Fibroblast of peridontal ligament (primary cell): ENCODE measurements around the gene SH3D19.
"Not testable (repeated sequence)": the region's sequence is repeated elsewhere in the genome, so short reads cannot be mapped to it uniquely, and the experiment has no call there.

ENCODE experiments used
- DNase-seq: peaks from one replicate; pipeline ENCODE4 v3.0.0-alpha.2; 2010; ENCODE audit errors: extremely low read depth

SH3D19 gene

GRCh38 chr4:151098979-151099228 is 226.5 kb downstream of the SH3D19 start:
- no peak for DNase-seq

DNA sequence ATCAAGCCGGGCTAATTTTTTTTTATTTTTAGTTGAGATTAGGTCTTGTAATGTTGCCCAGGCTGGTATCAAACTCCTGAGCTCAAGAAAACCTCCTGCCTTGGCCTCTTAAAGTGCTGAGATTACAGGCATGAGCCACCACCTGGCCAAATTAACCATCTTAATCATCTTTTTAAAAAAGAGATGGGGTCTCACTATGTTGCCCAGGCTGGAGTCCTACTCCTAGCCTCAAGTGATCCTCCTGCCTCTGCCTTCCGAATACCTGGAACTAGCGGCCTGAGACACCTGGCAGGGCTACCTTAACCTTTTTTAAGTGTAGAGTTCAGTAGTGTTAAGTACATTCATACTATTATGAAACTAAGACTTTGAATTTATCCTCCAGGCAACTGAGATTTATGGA is 227.6 kb downstream of the SH3D19 start:
- no peak for DNase-seq

DNA sequence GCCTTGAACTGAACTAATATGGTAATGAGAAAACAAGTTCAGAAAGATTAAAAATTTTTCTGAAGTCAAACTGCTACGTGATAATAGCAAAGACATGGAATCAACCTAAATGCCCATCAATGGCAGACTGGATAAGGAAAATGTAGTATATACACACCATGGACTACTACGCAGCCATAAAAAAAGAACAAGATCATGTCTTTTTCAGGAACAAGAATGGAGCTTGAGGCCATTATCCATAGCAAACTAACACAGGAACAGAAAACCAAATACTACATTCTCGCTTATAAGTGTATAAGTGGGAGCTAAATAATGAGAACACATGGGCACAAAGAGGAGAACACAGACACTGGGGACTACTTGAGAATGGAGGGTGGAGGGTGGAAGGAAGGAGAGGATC is 230.3 kb downstream of the SH3D19 start:
- no peak for DNase-seq

- no peak for DNase-seq
Observed at GRCh38 chr4:151094290-151094751, 231.1 kb downstream of the SH3D19 start.

- no peak for DNase-seq
Observed at GRCh38 chr4:151093203-151093602, 232.2 kb downstream of the SH3D19 start.

- no peak for DNase-seq
Observed at GRCh38 chr4:151092488-151092887, 232.9 kb downstream of the SH3D19 start.

DNA sequence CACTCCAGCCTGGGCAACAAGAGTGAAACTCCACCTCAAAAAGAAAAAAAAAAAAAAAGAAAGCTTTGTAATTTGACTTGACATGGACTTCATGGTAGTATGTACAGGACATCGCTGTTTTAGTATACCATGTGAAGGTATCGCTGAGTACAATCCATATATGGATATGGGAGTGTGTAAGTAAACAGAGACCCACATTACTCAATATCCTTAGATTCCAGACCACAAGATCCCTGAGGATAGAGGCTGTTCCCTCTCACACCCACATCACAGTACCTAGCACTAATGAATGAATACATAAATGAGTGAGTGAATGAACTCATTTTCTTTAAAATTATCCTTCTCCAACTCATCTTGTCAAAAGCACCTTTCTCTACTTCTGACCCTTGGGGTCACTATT is 234.4 kb downstream of the SH3D19 start:
- no peak for DNase-seq

- no peak for DNase-seq
Observed at GRCh38 chr4:151087467-151087866, 237.9 kb downstream of the SH3D19 start.

DNA sequence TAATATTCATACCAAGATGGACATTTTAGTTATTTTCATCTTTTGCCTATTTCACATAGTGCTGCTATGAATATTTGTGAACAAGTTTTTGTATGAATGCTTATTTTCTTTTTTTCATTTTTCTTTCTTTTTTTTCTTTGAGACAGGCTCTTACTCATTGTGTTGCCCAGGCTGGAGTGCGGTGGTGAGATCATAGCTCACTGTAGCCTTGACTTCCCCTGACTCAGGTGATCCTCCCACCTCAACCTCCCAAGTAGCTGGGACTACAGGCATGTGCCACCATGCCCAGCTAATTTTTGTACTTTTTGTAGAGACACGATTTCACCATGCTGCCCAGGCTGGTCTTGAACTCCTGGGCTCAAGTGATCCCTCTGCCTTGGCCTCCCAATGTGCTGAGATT is 247.4 kb downstream of the SH3D19 start:
- not testable (repeated sequence) for DNase-seq

DNA sequence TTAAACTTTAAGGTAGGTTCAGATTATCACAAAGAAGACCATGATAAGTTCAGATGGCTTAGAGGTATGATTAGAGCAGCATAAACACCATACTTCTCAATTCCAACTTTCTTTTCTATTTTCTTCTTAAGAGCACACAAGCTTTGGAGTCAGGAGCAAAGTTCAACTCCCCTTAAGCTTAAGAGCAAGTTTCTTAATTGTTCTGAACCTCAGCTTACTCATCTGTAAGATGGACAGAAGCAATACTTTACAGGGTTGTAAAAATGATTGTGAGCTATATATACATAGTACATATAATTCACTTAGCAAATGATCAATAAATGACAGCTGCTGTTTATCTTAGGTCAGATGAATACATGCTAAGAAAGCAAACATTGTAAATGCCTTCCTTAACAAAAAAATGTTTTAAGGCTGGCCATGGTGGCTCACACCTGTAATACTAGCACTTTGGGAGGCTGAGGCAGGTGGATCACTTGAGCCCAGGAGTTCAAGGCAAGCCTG is 250.9 kb downstream of the SH3D19 start:
- no peak for DNase-seq
